ENCODE measurements around the gene TSFM.
"Not testable (repeated sequence)": the region's sequence is repeated elsewhere in the genome, so short reads cannot be mapped to it uniquely, and the experiment has no call there.

GRCh38 chr12:57821015-57821414 is 38.4 kb downstream of the TSFM start:
- not testable (repeated sequence) for TF ChIP-seq REST (IDR thresholded peaks at IDR 0.05; ENCODE audit: insufficient read depth in 1 of 2, low read depth in 2 of 2, low read length in 1 of 2); POLR2AphosphoS5 (IDR thresholded peaks at IDR 0.05; ENCODE audit: low read depth, low read length); CTCF (IDR thresholded peaks at IDR 0.05); TCF7L2 (IDR thresholded peaks at IDR 0.05; ENCODE audit: low read depth, low read length)

Measured in Panc1 (cell line).